Tibial artery (tissue), 4 donors: ENCODE measurements around the gene TMEM63C.
"Not testable (repeated sequence)": the region's sequence is repeated elsewhere in the genome, so short reads cannot be mapped to it uniquely, and the experiment has no call there.

Experiments
- DNase-seq, 2 donors: peaks; one replicate each; pipeline ENCODE4 v3.0.0-alpha.2; 2019
- H3K27ac ChIP-seq, 2 donors: fragments of 200-600 bp; sonication (generic) in 1 of 2; 1 replicate in 1 of 2; 2 replicates in 1 of 2; pipeline ENCODE4 v1.5.1; 2018 to 2019; ENCODE audit warnings: mild to moderate bottlenecking in 1 of 2
- H3K27me3 ChIP-seq, 2 donors: fragments of 200-600 bp; sonication (generic) in 1 of 2; one replicate each; pipeline versions ENCODE4 v1.5.1 to v1.6.0; 2016 to 2019
- H3K36me3 ChIP-seq, 3 donors: fragments of 200-600 bp; sonication (generic) in 2 of 3; one replicate each; pipeline ENCODE4 v1.5.1; 2016 to 2019; ENCODE audit warnings: mild to moderate bottlenecking in 2 of 3
- H3K4me1 ChIP-seq, 4 donors: fragments of 200-600 bp; sonication (generic) in 2 of 4; 1 replicate in 3 of 4; 2 replicates in 1 of 4; pipeline ENCODE4 v1.5.1; 2016 to 2019
- H3K4me3 ChIP-seq, 2 donors: fragments of 200-600 bp; sonication (generic) in 1 of 2; 1 replicate in 1 of 2; 2 replicates in 1 of 2; pipeline ENCODE4 v1.5.1; 2018 to 2019; ENCODE audit warnings: mild to moderate bottlenecking in 2 of 2
- H3K9me3 ChIP-seq, 3 donors: fragments of 200-600 bp; sonication (generic) in 1 of 3; one replicate each; pipeline ENCODE4 v1.5.1; 2016 to 2019
- CTCF ChIP-seq, 2 experiments: fragments of 200-600 bp in 1 of 2; fragments of 450-650 bp in 1 of 2; IDR thresholded peaks; one replicate each; pipeline ENCODE4 v1.5.1; 2017 to 2019; ENCODE audit warnings: antibody characterized with exemption in 2 of 2, mild to moderate bottlenecking in 1 of 2, moderate library complexity in 1 of 2
- intact Hi-C: fragments of 100-400 bp; cut with DNase I; formaldehyde crosslinking; loops from one replicate; pipeline ENCODE4 v1.15.0; 2023; ENCODE audit warnings: low total_unique reads

TMEM63C gene

GRCh38 chr14:77158175-77158881, 23.3 kb upstream of the TMEM63C start:
- H3K27ac ChIP-seq, result no peak overlapping the region
- H3K36me3 ChIP-seq, result no peaks in the 10 kb centered on the region
- no peak overlapping the region for H3K4me3 ChIP-seq
- no peak for TF ChIP-seq CTCF (IDR thresholded peaks at IDR 0.05)
- intact Hi-C loops, result loop anchor here (10.0 kb wide), 1 partner anchor 156 kb away; no protein-coding TSS in a partner anchor
- H3K4me1 ChIP-seq, result peaks cover 0 to 29% (median 10%) of the 10 kb centered on the region in 4 donors
- H3K27me3 ChIP-seq, result peaks cover 0 to 11% of the 10 kb centered on the region in 2 donors
- H3K9me3 ChIP-seq, result no peaks in the 10 kb centered on the region
- DNase-seq, result no peak

DNA sequence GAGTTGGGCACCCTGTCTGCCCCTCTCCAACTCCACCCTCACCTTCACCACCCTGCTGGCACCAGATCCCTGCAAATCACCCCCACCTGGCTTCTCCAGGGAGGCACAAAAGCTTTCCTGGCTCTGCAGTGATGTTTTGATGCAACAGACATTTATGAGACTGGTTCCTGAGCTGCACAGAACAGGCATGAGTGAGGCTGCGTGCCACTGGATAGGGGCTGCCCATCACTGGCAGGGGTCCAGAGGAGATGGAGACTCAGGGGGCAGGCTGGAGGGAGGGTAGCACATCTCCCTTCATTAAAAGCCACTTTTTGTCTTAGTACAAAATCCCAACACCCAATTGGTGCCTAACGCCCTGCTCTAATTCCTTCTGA, 22.7 kb upstream of the TMEM63C start:
- H3K27me3 ChIP-seq, result peaks cover 0 to 6% of the 10 kb centered on the region in 2 donors
- H3K27ac ChIP-seq, result no peak overlapping the region
- H3K36me3 ChIP-seq, result no peaks in the 10 kb centered on the region
- no peak for TF ChIP-seq CTCF (IDR thresholded peaks at IDR 0.05)
- peaks cover 0 to 29% (median 10%) of the 10 kb centered on the region in 4 donors for H3K4me1 ChIP-seq
- intact Hi-C loops, result loop anchor here (10.0 kb wide), 1 partner anchor 156 kb away; no protein-coding TSS in a partner anchor
- no peak overlapping the region for H3K4me3 ChIP-seq
- DNase-seq, result no peak
- no peaks in the 10 kb centered on the region for H3K9me3 ChIP-seq

DNA sequence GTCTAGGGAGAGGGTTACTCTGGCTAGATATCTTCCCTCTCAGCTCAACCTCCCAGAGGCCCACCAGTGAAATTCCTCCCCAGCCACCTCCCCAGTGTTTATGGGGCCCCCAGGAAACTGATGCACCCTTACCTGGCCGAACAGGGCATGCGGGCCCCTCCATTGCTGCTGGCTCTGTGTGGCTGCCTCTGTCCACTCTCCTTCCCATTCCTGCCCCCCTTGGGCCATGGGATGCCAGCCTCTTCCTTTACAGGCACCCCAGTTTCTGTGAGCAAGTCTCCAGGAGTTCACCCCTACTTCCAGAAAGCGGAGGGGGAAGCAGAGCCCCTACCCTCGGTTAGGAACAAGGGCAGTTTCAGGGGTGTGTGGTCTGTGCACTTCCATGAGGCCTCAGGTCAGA, 20.6 kb upstream of the TMEM63C start:
- Histone ChIP-seq H3K27ac (no peak overlapping the region), H3K36me3 (no peaks in the 10 kb centered on the region), H3K27me3 (peaks cover 0 to 6% of the 10 kb centered on the region in 2 donors), H3K4me3 (no peak overlapping the region), H3K9me3 (no peaks in the 10 kb centered on the region), H3K4me1 (peaks cover 0 to 14% (median 10%) of the 10 kb centered on the region in 4 donors)
- intact Hi-C loops, result no loop called here
- no peak for DNase-seq
- TF ChIP-seq CTCF (IDR thresholded peaks at IDR 0.05), result no peak

DNA sequence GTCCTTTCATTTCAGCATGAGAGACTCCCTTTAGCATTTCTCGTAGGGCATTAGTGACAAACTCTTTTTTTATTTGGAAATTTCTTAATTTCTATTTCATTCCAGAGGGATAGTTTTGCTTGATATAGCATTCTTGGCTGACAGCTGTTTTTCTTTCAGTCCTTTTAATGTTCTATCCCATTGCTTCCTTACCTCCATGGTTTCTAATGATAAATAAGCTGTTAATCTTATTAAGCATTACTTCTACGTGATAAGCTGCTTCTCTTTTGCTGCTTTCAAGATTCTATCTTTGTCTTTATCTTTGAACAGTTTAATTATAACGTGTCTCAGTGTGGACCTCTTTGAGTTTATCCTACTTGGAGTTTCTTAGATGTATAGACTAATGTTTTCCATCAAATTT, 11.6 kb upstream of the TMEM63C start:
- Histone ChIP-seq H3K4me1 (no peaks in the 10 kb centered on the region), H3K36me3 (no peaks in the 10 kb centered on the region), H3K9me3 (peaks cover 0 to 16% (median 2%) of the 10 kb centered on the region in 3 donors), H3K27ac (no peak overlapping the region), H3K27me3 (no peaks in the 10 kb centered on the region), H3K4me3 (no peak overlapping the region)
- TF ChIP-seq CTCF (IDR thresholded peaks at IDR 0.05), result no peak
- no peak for DNase-seq
- intact Hi-C loops, result no loop called here

GRCh38 chr14:77172916-77173315, 8.7 kb upstream of the TMEM63C start:
- H3K4me3 ChIP-seq, result no peak overlapping the region
- H3K4me1 ChIP-seq, result no peaks in the 10 kb centered on the region
- intact Hi-C loops, result no loop called here
- DNase-seq, result no peak
- no peak overlapping the region for H3K27ac ChIP-seq
- peaks cover 0 to 16% (median 2%) of the 10 kb centered on the region in 3 donors for H3K9me3 ChIP-seq
- no peak for TF ChIP-seq CTCF (IDR thresholded peaks at IDR 0.05)
- H3K27me3 ChIP-seq, result peaks cover 0 to 6% of the 10 kb centered on the region in 2 donors
- H3K36me3 ChIP-seq, result no peaks in the 10 kb centered on the region

DNA sequence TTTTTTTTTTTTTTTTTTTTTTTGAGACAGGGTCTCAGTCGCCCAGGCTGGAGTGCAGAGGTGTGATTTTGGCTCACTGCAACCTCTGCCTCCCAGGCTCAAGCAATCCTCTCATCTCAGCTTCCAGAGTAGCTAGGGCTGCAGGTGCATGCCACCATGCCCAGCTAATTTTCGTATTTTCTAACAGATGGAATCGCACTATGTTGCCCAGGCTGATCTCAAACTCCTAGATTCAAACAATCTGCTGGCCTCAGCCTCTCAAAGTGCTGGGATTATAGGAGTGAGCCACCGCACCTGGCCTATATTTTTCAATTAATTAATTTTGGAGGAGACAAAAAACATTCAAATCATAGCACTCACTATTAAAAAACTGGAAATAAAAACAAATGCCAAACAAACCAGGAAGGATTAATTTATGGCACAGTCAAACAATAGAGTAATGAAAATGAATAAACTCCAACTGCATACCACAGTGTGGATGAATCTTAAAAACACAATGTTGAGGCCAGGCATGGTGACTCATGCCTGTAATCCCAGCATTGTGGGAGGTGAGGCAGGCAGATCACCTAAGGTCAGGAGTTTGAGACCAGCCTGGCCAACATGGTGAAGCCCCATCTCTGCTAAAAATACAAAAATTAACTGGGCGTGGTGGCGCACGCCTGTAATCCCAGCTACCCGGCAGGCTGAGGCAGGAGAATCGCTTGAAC, 7.5 kb upstream of the TMEM63C start:
- DNase-seq, H3K27me3 ChIP-seq, H3K27ac ChIP-seq, H3K4me3 ChIP-seq, H3K4me1 ChIP-seq, H3K36me3 ChIP-seq, intact Hi-C loops: not testable (repeated sequence)
- peaks cover 0 to 16% (median 2%) of the 10 kb centered on the region in 3 donors for H3K9me3 ChIP-seq
